Fibroblast of pulmonary artery (primary cell): Measurements from ENCODE around the gene TMEM253.

Experiments
- DNase-seq: peaks from one replicate; pipeline ENCODE4 v3.0.0-alpha.2; 2010; ENCODE audit warnings: low read depth
- H3K4me3 ChIP-seq: replicated peaks from 2 replicates; pipeline ENCODE4 v1.5.1; 2011; ENCODE audit warnings: low read depth, mild to moderate bottlenecking, control low read depth, low read length, moderate library complexity
- TF ChIP-seq, protein P1 (sequence below): IDR thresholded peaks from 2 replicates; pipeline ENCODE4 v1.5.1; 2011; ENCODE audit warnings: mild to moderate bottlenecking, control low read depth, low read length, inconsistent platforms; ENCODE audit errors: missing control alignments

Gene TMEM253

DNA sequence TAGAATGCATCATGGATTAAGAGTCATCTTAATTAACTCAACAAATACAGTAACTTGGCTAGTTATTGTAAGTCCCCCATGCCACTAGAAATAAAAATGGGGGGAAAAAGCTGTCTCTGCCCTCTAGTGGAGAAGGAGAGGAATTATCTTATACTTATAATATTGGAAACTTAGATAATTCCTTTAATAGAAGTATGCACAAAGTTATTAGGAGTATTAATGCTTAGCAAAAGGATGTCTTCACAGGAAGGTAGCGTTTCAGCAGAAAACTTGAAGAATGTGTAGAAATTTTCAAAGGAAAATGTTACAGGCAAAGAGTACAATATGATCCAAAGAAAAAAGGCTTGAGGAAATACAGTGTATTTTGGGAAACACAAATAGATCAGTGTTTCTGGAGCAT lies 35.2 kb downstream of the TMEM253 start:
- TF ChIP-seq, protein P1, sequence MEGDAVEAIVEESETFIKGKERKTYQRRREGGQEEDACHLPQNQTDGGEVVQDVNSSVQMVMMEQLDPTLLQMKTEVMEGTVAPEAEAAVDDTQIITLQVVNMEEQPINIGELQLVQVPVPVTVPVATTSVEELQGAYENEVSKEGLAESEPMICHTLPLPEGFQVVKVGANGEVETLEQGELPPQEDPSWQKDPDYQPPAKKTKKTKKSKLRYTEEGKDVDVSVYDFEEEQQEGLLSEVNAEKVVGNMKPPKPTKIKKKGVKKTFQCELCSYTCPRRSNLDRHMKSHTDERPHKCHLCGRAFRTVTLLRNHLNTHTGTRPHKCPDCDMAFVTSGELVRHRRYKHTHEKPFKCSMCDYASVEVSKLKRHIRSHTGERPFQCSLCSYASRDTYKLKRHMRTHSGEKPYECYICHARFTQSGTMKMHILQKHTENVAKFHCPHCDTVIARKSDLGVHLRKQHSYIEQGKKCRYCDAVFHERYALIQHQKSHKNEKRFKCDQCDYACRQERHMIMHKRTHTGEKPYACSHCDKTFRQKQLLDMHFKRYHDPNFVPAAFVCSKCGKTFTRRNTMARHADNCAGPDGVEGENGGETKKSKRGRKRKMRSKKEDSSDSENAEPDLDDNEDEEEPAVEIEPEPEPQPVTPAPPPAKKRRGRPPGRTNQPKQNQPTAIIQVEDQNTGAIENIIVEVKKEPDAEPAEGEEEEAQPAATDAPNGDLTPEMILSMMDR: peak; percentile 71
- DNase-seq: peak; percentile 33
- no peak overlapping the region for H3K4me3 ChIP-seq

DNA sequence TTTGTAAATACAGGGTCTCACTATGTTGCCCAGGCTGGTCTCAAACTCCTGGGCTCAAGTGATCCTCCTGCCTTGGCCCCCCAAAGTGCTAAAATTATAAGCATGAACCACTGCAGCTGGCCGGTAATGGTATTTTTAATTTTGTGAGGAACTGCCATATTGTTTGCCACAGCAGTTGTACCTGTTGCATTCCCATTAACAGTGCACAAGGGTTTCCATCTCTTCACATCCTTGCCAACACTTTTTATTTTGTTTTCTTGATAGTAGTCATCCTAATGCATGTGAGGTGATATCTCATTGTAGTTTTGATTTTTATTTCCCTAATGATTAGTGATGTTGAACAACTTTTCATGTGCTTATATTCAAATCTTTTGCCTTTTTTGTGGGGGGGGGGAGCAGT lies 41.5 kb downstream of the TMEM253 start:
- no peak overlapping the region for H3K4me3 ChIP-seq
- DNase-seq: no peak
- TF ChIP-seq, protein P1: no peak

DNA sequence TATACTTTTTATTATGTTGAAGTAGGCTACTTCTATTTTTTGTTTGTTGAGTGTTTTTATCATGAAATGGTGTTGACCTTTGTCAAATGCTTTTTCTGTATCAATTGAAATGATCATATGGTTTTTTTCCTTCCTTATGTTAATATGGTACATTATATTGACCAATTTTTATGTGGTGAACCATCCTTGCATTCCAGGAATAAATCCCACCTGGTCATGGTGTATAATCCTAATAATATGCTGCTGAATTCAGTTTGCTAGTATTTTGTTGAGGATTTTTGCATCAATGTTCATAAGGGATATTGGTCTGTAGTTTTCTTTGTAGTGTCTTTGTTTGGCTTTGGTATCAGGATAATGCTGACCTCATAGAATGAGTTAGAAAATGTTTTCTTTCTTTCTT lies 44.6 kb downstream of the TMEM253 start:
- TF ChIP-seq, protein P1: no peak
- no peak for DNase-seq
- H3K4me3 ChIP-seq: no peak overlapping the region

DNA sequence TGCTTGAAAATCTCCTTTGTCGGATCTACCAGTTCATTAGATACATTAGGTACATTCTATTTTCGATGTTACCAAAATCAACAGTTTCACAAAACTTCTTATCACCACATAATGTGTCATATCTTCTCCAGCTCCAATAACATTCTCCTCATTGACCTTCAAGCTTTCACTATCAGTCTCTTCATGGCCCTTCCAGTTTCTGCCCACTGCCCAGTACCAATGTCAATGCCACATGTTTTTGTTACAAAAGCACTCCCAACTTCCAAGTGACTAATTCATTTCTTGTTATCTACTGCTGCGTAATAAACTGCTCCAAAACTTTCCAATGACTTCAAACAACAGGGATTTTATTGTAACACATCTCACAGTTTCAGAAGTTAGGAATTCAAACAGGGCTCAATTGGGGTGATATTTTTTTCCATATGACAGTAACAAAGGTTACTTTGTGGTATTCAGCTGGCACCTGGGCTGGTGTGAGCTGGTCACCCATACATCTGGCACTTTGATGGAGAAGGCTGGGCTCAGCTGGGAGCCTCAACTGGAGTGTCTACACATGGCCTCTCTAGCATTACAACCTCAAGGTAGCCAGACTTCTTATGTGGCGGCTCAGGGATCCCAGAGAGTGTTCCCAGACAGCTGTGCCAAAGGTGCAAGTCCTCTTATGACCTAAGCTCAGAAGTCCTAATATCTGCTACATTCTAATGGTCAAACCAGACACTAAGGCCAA lies 48.9 kb downstream of the TMEM253 start:
- DNase-seq: no peak
- no peak overlapping the region for H3K4me3 ChIP-seq
- TF ChIP-seq, protein P1: no peak
